ENCODE results near the gene PIGB. TPM values are rescaled to one million over a fixed set of nuclear protein-coding genes. Genes with fewer than 3 reads are reported as not detected.
A peak's percentile ranks its signal among the peaks of the same experiment; 100 is the strongest.

Gene PIGB
- total and polyA plus RNA-seq, 2 of the 13 experiments (the other 11 are each of a cell fraction or from before 2014, with no cell fraction given), result 14.5 to 19.1 TPM

DNA sequence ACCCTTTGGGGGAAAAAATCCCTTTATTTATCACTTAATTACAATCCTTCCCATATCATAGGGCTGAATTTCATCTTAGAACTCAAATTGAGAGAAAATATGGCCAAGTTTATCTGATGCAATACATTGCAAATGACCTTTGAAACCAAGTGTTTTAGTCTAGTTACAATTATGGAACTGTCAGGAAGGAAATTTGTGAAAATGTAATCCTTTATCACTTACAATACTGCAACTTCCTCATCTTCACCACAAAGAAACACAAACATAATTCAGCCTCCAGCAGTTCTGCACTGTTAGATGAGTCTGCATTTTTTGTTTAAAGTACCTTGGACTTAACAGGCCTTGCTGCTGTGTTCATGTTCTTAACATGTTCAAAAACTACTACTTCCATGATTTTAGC, 84.5 kb downstream of the PIGB start (continued):
- 0 out of 2 replicates have a peak, but pooled peaks have one; percentile 17 for TF ChIP-seq NCOR1 (IDR thresholded peaks at IDR 0.05; ENCODE audit: borderline replicate concordance, low read length)
- peak; percentile 62; the same call in 1 of the 2 replicates for TF ChIP-seq HNF4A (CRISPR knock-in tag; IDR thresholded peaks at IDR 0.05)
- TF ChIP-seq GATAD1 (CRISPR knock-in tag; IDR thresholded peaks at IDR 0.05), result peak; percentile 22; the same call in 1 of the 2 replicates
- peak; percentile 71 to 97; a peak in 3 of 4 replicates for TF ChIP-seq ATF4 (CRISPR knock-in tag; IDR thresholded peaks at IDR 0.05)
- TF ChIP-seq ZBTB20 (CRISPR knock-in tag; IDR thresholded peaks at IDR 0.05; ENCODE audit: borderline replicate concordance, low read depth), result no peak
- peak; percentile 62 for TF ChIP-seq ELF3 (CRISPR knock-in tag; IDR thresholded peaks at IDR 0.05)
- 0 out of 2 replicates have a peak, but pooled peaks have one; percentile 21 for TF ChIP-seq SAP130 (CRISPR knock-in tag; IDR thresholded peaks at IDR 0.05; ENCODE audit: low read depth)
- peak; percentile 77 for TF ChIP-seq NFE2 (CRISPR knock-in tag; IDR thresholded peaks at IDR 0.05)

MicroRNAs within 50 kb of the gene (microRNA counts, 767-probe panel; counts per million panel counts)
- microRNA hsa-miR-628-3p (not detected), microRNA hsa-miR-628-5p (not detected)

Small RNA genes within 50 kb of the gene (microRNA-seq; reads per million reads assigned to microRNA genes)
- 73.5 reads per million, percentile 71 among the genes with 10 or more reads in this experiment for gene MIR628

Other genes with a start within 250 kb of the PIGB start
- 100.0 and 153 TPM in 2 replicates for gene RSL24D1, start 122.3 kb upstream of the PIGB start, total RNA-seq (2016; rRNA removed; fragmentation: Illumina TruSeq; extraction: Trizol)
- 43.0 and 58.8 TPM in 2 replicates for gene RSL24D1, start 122.3 kb upstream of the PIGB start, polyA plus RNA-seq (2011; rRNA removed)
- gene RAB27A, start 29.4 kb upstream of the PIGB start, total RNA-seq (2016; rRNA removed; fragmentation: Illumina TruSeq; extraction: Trizol), result 3.4 and 5.8 TPM in 2 replicates
- gene RAB27A, start 29.4 kb upstream of the PIGB start, polyA plus RNA-seq (2011; rRNA removed), result 6.0 and 8.1 TPM in 2 replicates
- gene PIGBOS1, start 99 bp upstream of the PIGB start, total RNA-seq (2016; rRNA removed; fragmentation: Illumina TruSeq; extraction: Trizol), result 21.4 and 22.1 TPM in 2 replicates
- gene PIGBOS1, start 99 bp upstream of the PIGB start, polyA plus RNA-seq (2011; rRNA removed), result 12.0 and 14.8 TPM in 2 replicates
- gene CCPG1, start 89.1 kb downstream of the PIGB start, total RNA-seq (2016; rRNA removed; fragmentation: Illumina TruSeq; extraction: Trizol), result 15.9 and 19.5 TPM in 2 replicates
- 16.1 and 16.4 TPM in 2 replicates for gene CCPG1, start 89.1 kb downstream of the PIGB start, polyA plus RNA-seq (2011; rRNA removed)
- gene PIERCE2, start 89.3 kb downstream of the PIGB start, total RNA-seq (2016; rRNA removed; fragmentation: Illumina TruSeq; extraction: Trizol), result not detected in 2 replicates
- gene PIERCE2, start 89.3 kb downstream of the PIGB start, polyA plus RNA-seq (2011; rRNA removed), result 0.09 TPM in 1 of 2 replicates, not detected in the other
- 0.75 and 2.6 TPM in 2 replicates for gene DNAAF4, start 189.0 kb downstream of the PIGB start, total RNA-seq (2016; rRNA removed; fragmentation: Illumina TruSeq; extraction: Trizol)
- gene DNAAF4, start 189.0 kb downstream of the PIGB start, polyA plus RNA-seq (2011; rRNA removed), result 0.21 and 0.65 TPM in 2 replicates

Data from HepG2 (cell line).